H1 (cell line): ENCODE results near the gene CYBRD1. TPM values are rescaled to one million over a fixed set of nuclear protein-coding genes. Genes with fewer than 3 reads are reported as not detected.
A peak's percentile ranks its signal among the peaks of the same experiment; 100 is the strongest.

Source experiments
- CTCF ChIA-PET: fragments of 300-600 bp; sonication (Branson Sonifier 250); formaldehyde crosslinking; loops from one replicate; lab custom pipeline; 2021; ENCODE audit not compliant: partially characterized antibody; lab: Charles Lee
- POLR2A ChIA-PET: fragments of 300-600 bp; sonication (Branson Sonifier 250); formaldehyde crosslinking; loops from one replicate; lab custom pipeline; 2021; ENCODE audit warnings: inconsistent platforms; ENCODE audit not compliant: partially characterized antibody; lab: Charles Lee
- DNase-seq, 2 experiments: peaks; one replicate each; pipeline versions ENCODE4 v3.0.0 to v3.0.0-alpha.2; 2010 to 2022; ENCODE audit warnings: low spot score in 2 of 2, low read depth in 1 of 2, mixed read lengths in 1 of 2
- FAIRE-seq: peaks from 2 replicates; lab custom pipeline; 2011; peaks lifted over from hg19 to GRCh38; lab: Jason Lieb, UNC
- H2AFZ ChIP-seq: 2 replicates; pipeline ENCODE4 v1.8.1; 2012; ENCODE audit warnings: low read length, inconsistent platforms
- H2AK5ac ChIP-seq: 2 replicates; pipeline ENCODE4 v1.6.1; 2013; ENCODE audit warnings: low read depth, low read length
- H2BK120ac ChIP-seq: replicated peaks from 2 replicates; pipeline ENCODE3; 2013; ENCODE audit warnings: low read depth, low read length, inconsistent platforms
- H2BK12ac ChIP-seq: 2 replicates; pipeline ENCODE4 v1.6.1; 2013; ENCODE audit warnings: low read depth, low read length
- H2BK15ac ChIP-seq: 2 replicates; pipeline ENCODE4 v1.6.1; 2013; ENCODE audit warnings: low read length
- H2BK20ac ChIP-seq: 2 replicates; pipeline ENCODE4 v1.6.1; 2013; ENCODE audit warnings: low read length
- H2BK5ac ChIP-seq: 2 replicates; pipeline ENCODE4 v1.6.1; 2013; ENCODE audit warnings: low read depth, low read length
- H3K14ac ChIP-seq: 2 replicates; pipeline ENCODE4 v1.6.1; 2013; ENCODE audit warnings: inconsistent platforms; ENCODE audit not compliant: insufficient read length
- H3K18ac ChIP-seq: 2 replicates; pipeline ENCODE4 v1.6.1; 2013; ENCODE audit warnings: low read length; ENCODE audit errors: extremely low read depth
- H3K23ac ChIP-seq: 2 replicates; pipeline ENCODE4 v1.6.1; 2013; ENCODE audit warnings: inconsistent platforms; ENCODE audit not compliant: insufficient read length
- H3K23me2 ChIP-seq: 2 replicates; pipeline ENCODE4 v1.6.1; 2013; ENCODE audit warnings: low read depth, low read length
- H3K27ac ChIP-seq: 2 replicates; pipeline ENCODE4 v1.6.1; 2011; ENCODE audit warnings: low read depth, low read length, inconsistent platforms
- H3K27me3 ChIP-seq, 4 experiments: replicated peaks in 1 of 4; 1 replicate in 1 of 4; 2 replicates in 3 of 4; pipeline versions ENCODE4 v1.6.1 to v1.8.1; 2011 to 2013; ENCODE audit warnings: low read length in 3 of 4, mild to moderate bottlenecking in 3 of 4, inconsistent platforms in 2 of 4, mixed read lengths in 2 of 4, moderate library complexity in 1 of 4; ENCODE audit not compliant: control insufficient read depth in 3 of 4, insufficient read depth in 3 of 4; ENCODE audit errors: extremely low read depth in 1 of 4
- H3K36me3 ChIP-seq, 4 experiments: 2 replicates each; pipeline versions ENCODE4 v1.6.1 to v1.8.1; 2011 to 2013; ENCODE audit warnings: mild to moderate bottlenecking in 4 of 4, low read length in 3 of 4, moderate library complexity in 2 of 4, control low read depth in 1 of 4, inconsistent platforms in 1 of 4; ENCODE audit not compliant: insufficient read depth in 4 of 4, control insufficient read depth in 2 of 4
- H3K4ac ChIP-seq: replicated peaks from 2 replicates; pipeline ENCODE3; 2013; ENCODE audit warnings: low read length, low read depth, mixed read lengths, inconsistent platforms; ENCODE audit not compliant: insufficient read length
- H3K4me1 ChIP-seq, 4 experiments: replicated peaks in 1 of 4; 1 replicate in 1 of 4; 2 replicates in 3 of 4; pipeline versions ENCODE4 v1.6.1 to v1.8.1; 2011 to 2013; ENCODE audit warnings: low read length in 3 of 4, inconsistent platforms in 2 of 4, mixed read lengths in 1 of 4; ENCODE audit not compliant: insufficient read depth in 4 of 4, control insufficient read depth in 3 of 4
- H3K4me2 ChIP-seq, 2 experiments: 2 replicates each; pipeline versions ENCODE4 v1.6.1 to v1.8.1; 2011 to 2013; ENCODE audit warnings: low read depth in 2 of 2, low read length in 2 of 2, control low read depth in 1 of 2, inconsistent platforms in 1 of 2, mild to moderate bottlenecking in 1 of 2; ENCODE audit not compliant: insufficient read depth in 1 of 2
- H3K4me3 ChIP-seq, 4 experiments: fragments of 200-600, 300-600 bp in 1 of 4; sonication (generic), shearing (Covaris generic), sonication (Bioruptor Twin) in 1 of 4; 2 replicates each; pipeline versions ENCODE4 v1.5.1 to v1.8.1; 2011 to 2016; ENCODE audit warnings: low read length in 4 of 4, low read depth in 3 of 4, control low read depth in 2 of 4, inconsistent platforms in 2 of 4, mild to moderate bottlenecking in 2 of 4, mixed read lengths in 1 of 4, moderate library complexity in 1 of 4; ENCODE audit not compliant: insufficient read depth in 2 of 4; ENCODE audit errors: extremely low read depth in 1 of 4
- H3K56ac ChIP-seq: replicated peaks from 2 replicates; pipeline ENCODE3; 2013; ENCODE audit warnings: low read depth, mild to moderate bottlenecking, mixed read lengths, low read length, inconsistent platforms; ENCODE audit not compliant: insufficient read length
- H3K79me1 ChIP-seq: 2 replicates; pipeline ENCODE4 v1.6.1; 2013; ENCODE audit warnings: low read depth, low read length, control low read depth
- H3K79me2 ChIP-seq, 2 experiments: 2 replicates each; pipeline versions ENCODE4 v1.6.1 to v1.8.1; 2012 to 2013; ENCODE audit warnings: low read length in 2 of 2, mild to moderate bottlenecking in 2 of 2, inconsistent platforms in 1 of 2; ENCODE audit not compliant: insufficient read depth in 2 of 2, control insufficient read depth in 1 of 2
- H3K9ac ChIP-seq, 4 experiments: replicated peaks in 1 of 4; 1 replicate in 1 of 4; 2 replicates in 3 of 4; pipeline versions ENCODE4 v1.6.1 to v1.8.1; 2011 to 2013; ENCODE audit warnings: low read depth in 3 of 4, low read length in 3 of 4, control low read depth in 2 of 4, mild to moderate bottlenecking in 2 of 4, moderate library complexity in 2 of 4, inconsistent platforms in 1 of 4; ENCODE audit errors: extremely low read depth in 1 of 4
- H3K9me3 ChIP-seq, 2 experiments: 2 replicates each; pipeline versions ENCODE4 v1.6.1 to v1.8.1; 2012 to 2013; ENCODE audit warnings: mild to moderate bottlenecking in 2 of 2, moderate library complexity in 2 of 2, control low read depth in 1 of 2, inconsistent platforms in 1 of 2, low read depth in 1 of 2, low read length in 1 of 2, mixed read lengths in 1 of 2; ENCODE audit not compliant: insufficient read depth in 2 of 2
- H4K20me1 ChIP-seq, 2 experiments: replicated peaks in 1 of 2; 2 replicates each; pipeline versions ENCODE3 to v1.8.1; 2011 to 2013; ENCODE audit warnings: inconsistent platforms in 2 of 2, low read length in 2 of 2, mild to moderate bottlenecking in 1 of 2; ENCODE audit not compliant: insufficient read depth in 2 of 2, control insufficient read depth in 1 of 2
- H4K5ac ChIP-seq: 2 replicates; pipeline ENCODE4 v1.6.1; 2013; ENCODE audit warnings: low read length, low read depth, mixed read lengths, inconsistent platforms; ENCODE audit not compliant: insufficient read length
- H4K8ac ChIP-seq: 2 replicates; pipeline ENCODE4 v1.8.0; 2013; ENCODE audit warnings: mild to moderate bottlenecking, moderate library complexity, low read length, inconsistent platforms; ENCODE audit not compliant: insufficient read depth; ENCODE audit errors: extremely low read depth
- H4K91ac ChIP-seq: replicated peaks from 2 replicates; pipeline ENCODE3; 2013; ENCODE audit warnings: low read length, mixed read lengths, inconsistent platforms; ENCODE audit not compliant: insufficient read length
- EP300 ChIP-seq, 2 experiments: IDR thresholded peaks; 1 replicate in 1 of 2; 2 replicates in 1 of 2; pipeline ENCODE4 v1.6.1; 2011 to 2012; ENCODE audit warnings: low read depth in 2 of 2, low read length in 2 of 2, mild to moderate bottlenecking in 2 of 2, borderline replicate concordance in 1 of 2, inconsistent platforms in 1 of 2, moderate library complexity in 1 of 2
- GABPA ChIP-seq: IDR thresholded peaks from 2 replicates; pipeline ENCODE4 v1.6.1; 2011; ENCODE audit warnings: mild to moderate bottlenecking, low read length, moderate library complexity, borderline replicate concordance; ENCODE audit not compliant: insufficient read depth
- GTF2F1 ChIP-seq: IDR thresholded peaks from 2 replicates; pipeline ENCODE4 v1.6.1; 2012; ENCODE audit warnings: low read depth, low read length, improper control_type of control experiment, borderline replicate concordance
- KDM4A ChIP-seq: IDR thresholded peaks from one replicate; pipeline ENCODE4 v1.7.1; 2012; ENCODE audit warnings: low read depth, mild to moderate bottlenecking, moderate library complexity, low read length, inconsistent platforms; ENCODE audit not compliant: severe bottlenecking
- RNF2 ChIP-seq: fragments of 200-900, 300-1000 bp; sonication (generic); IDR thresholded peaks from 2 replicates; pipeline ENCODE4 v1.7.1; 2016; ENCODE audit warnings: borderline replicate concordance, low read depth, mild to moderate bottlenecking, antibody characterized with exemption, low read length; ENCODE audit not compliant: poor library complexity, severe bottlenecking; ENCODE audit errors: missing control alignments
- SP1 ChIP-seq: IDR thresholded peaks from 2 replicates; pipeline ENCODE4 v1.6.1; 2011; ENCODE audit warnings: low read depth, low read length
- SP4 ChIP-seq: IDR thresholded peaks from 2 replicates; pipeline ENCODE4 v1.6.1; 2012; ENCODE audit warnings: low read length, inconsistent platforms
- TAF1 ChIP-seq: IDR thresholded peaks from 2 replicates; pipeline ENCODE4 v1.6.1; 2011; ENCODE audit warnings: mild to moderate bottlenecking, low read depth, low read length
- TEAD4 ChIP-seq: IDR thresholded peaks from 2 replicates; pipeline ENCODE4 v1.6.1; 2012; ENCODE audit warnings: low read depth, low read length, inconsistent platforms, mixed read lengths
- WGBS, 2 experiments: shearing (Covaris generic) in 1 of 2; methylation state at CpG; one replicate each; pipeline versions ENCODE4 v1.1.6 to v1.1.7; 2013 to 2015; ENCODE audit warnings: low lambda C conversion rate in 2 of 2, mixed read lengths in 2 of 2, inconsistent platforms in 1 of 2, low coverage in 1 of 2, missing lambda C conversion rate in 1 of 2; ENCODE audit not compliant: insufficient replicate concordance in 2 of 2, insufficient coverage in 1 of 2, insufficient read length in 1 of 2; ENCODE audit errors: extremely low coverage in 1 of 2, missing lambda C conversion rate in 1 of 2; 5-methylcytosine and 5-hydroxymethylcytosine counted together
- polyA plus RNA-seq, 7 experiments: library from polyadenylated mRNA; depleted of rRNA in 3 of 7; stranded (reverse) in 5 of 7; unstranded in 2 of 7; fragments of >200 nt in 5 of 7; fragments of 200-250 nt in 2 of 7; gene quantifications; 1 replicate in 5 of 7; 2 replicates in 1 of 7; 4 replicates in 1 of 7; pipeline versions ENCODE4 v1.2.1 to v1.2.3, GENCODE V29; 2011 to 2013; ENCODE audit warnings: missing spikeins in 2 of 7, mixed read lengths in 2 of 7
- total RNA-seq: library from RNA; stranded (reverse); fragmentation: NEBNext Ultra II Directional; extraction: Animal tissue kit (Norgen Biotek cat#: 25700); gene quantifications from 2 replicates; pipeline ENCODE4 v1.2.1, GENCODE V29; 2021
- TF ChIP-seq, protein P1 (sequence below), 3 experiments: IDR thresholded peaks; 1 replicate in 2 of 3; 2 replicates in 1 of 3; pipeline versions ENCODE4 v1.5.1 to v1.6.1; 2011; ENCODE audit warnings: low read length in 3 of 3, mild to moderate bottlenecking in 3 of 3, inconsistent platforms in 2 of 3, low read depth in 1 of 3, moderate library complexity in 1 of 3; ENCODE audit not compliant: insufficient read depth in 1 of 3; ENCODE audit errors: control extremely low read depth in 1 of 3

The CYBRD1 gene
- total and polyA plus RNA-seq, 2 of the 8 experiments (the other 6 are each of a cell fraction or from before 2014, with no cell fraction given), result 10.7 to 12.6 TPM

DNA sequence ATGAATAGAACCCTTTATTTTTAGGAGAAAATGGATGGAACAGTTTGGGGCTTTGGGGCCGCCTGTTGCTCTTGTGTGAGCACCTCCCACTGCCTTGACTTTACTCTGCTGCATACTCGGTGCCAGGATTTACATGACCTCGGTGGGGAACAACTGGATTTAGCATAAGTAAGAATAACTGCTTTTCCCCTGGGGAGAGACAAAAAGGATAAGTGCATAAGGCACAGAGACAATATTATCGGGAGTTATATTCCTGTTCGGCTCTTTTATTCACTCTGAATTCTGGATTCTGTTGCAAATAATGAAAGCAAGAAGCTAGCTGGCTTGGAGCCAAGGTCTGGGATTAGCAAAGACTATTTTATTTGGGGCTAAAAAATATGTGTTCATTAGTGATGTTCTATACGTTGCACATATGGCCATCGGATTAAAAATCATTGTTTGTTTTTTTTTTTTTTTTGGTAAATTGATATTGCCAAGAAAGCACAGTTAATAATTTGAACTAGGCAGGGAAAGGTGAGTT lies 69.8 kb downstream of the CYBRD1 start:
- no peaks in the 10 kb centered on the region for H3K27me3 ChIP-seq
- no peak overlapping the region for H3K18ac ChIP-seq
- H3K4me2 ChIP-seq, result no peak overlapping the region
- H3K79me1 ChIP-seq, result no peaks in the 10 kb centered on the region
- H4K20me1 ChIP-seq, result no peaks in the 10 kb centered on the region
- no peak overlapping the region for H3K14ac ChIP-seq
- H2BK20ac ChIP-seq, result no peak overlapping the region
- no peak overlapping the region for H3K9ac ChIP-seq
- no peak overlapping the region for H2BK15ac ChIP-seq
- no peak overlapping the region for H3K56ac ChIP-seq
- WGBS, 2 experiments, result 59% methylated on average over 7 of the region's 7 CpGs; no CpG with 5 or more reads in 1 of the 2 experiments
- peaks cover 0 to 4% (median under 1%) of the 10 kb centered on the region in 4 experiments; a peak in 1 of 7 replicates for H3K4me1 ChIP-seq
- H3K23ac ChIP-seq, result no peak overlapping the region
- POLR2A ChIA-PET, result no interaction called here
- CTCF ChIA-PET, result no interaction called here
- H4K5ac ChIP-seq, result no peak overlapping the region
- H2BK120ac ChIP-seq, result no peak overlapping the region
- FAIRE-seq (no peak), DNase-seq (no peak)
- no peaks in the 10 kb centered on the region for H3K23me2 ChIP-seq
- no peaks in the 10 kb centered on the region for H3K36me3 ChIP-seq
- H2AK5ac ChIP-seq, result no peak overlapping the region
- no peaks in the 10 kb centered on the region for H3K9me3 ChIP-seq
- H3K79me2 ChIP-seq, result no peaks in the 10 kb centered on the region
- H3K4me3 ChIP-seq, result 0 out of 8 replicates have a peak overlapping the region, but pooled peaks of 1 of the 4 experiments have one; percentile 2
- no peak overlapping the region for H2BK5ac ChIP-seq
- no peak overlapping the region for H2AFZ ChIP-seq
- no peak overlapping the region for H4K91ac ChIP-seq
- H4K8ac ChIP-seq, result no peak overlapping the region
- no peak overlapping the region for H3K27ac ChIP-seq
- H2BK12ac ChIP-seq, result no peak overlapping the region
- no peak overlapping the region for H3K4ac ChIP-seq
- no peak for TF ChIP-seq KDM4A
- TF ChIP-seq EP300 (IDR thresholded peaks at IDR 0.05; ENCODE audit: borderline replicate concordance in 1 of 2, low read depth in 2 of 2, low read length in 2 of 2), result no peak
- no peak for TF ChIP-seq GTF2F1
- no peak for TF ChIP-seq RNF2
- no peak for TF ChIP-seq GABPA
- no peak for TF ChIP-seq SP4
- no peak for TF ChIP-seq SP1
- TF ChIP-seq TAF1, result no peak
- no peak for TF ChIP-seq TEAD4
- TF ChIP-seq, protein P1, sequence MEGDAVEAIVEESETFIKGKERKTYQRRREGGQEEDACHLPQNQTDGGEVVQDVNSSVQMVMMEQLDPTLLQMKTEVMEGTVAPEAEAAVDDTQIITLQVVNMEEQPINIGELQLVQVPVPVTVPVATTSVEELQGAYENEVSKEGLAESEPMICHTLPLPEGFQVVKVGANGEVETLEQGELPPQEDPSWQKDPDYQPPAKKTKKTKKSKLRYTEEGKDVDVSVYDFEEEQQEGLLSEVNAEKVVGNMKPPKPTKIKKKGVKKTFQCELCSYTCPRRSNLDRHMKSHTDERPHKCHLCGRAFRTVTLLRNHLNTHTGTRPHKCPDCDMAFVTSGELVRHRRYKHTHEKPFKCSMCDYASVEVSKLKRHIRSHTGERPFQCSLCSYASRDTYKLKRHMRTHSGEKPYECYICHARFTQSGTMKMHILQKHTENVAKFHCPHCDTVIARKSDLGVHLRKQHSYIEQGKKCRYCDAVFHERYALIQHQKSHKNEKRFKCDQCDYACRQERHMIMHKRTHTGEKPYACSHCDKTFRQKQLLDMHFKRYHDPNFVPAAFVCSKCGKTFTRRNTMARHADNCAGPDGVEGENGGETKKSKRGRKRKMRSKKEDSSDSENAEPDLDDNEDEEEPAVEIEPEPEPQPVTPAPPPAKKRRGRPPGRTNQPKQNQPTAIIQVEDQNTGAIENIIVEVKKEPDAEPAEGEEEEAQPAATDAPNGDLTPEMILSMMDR (IDR thresholded peaks at IDR 0.05; ENCODE audit: control extremely low read depth in 1 of 3, insufficient read depth in 1 of 3, low read depth in 1 of 3, low read length in 3 of 3), result no peak
